Measurements from ENCODE around the gene MTM1.

Gene MTM1

GRCh38 chrX:150568320-150569154 is at the start of gene MTM1:
TSS of gene MTM1 (plus strand) at chrX:150568621. CDS start at chrX:150592615, 23,994 bp downstream.
- no peak within 1 kb of the TSS for H3K4me3 ChIP-seq (ENCODE audit: low read length)
- no peaks in the 10 kb centered on the region for H3K36me3 ChIP-seq (ENCODE audit: control insufficient read depth, insufficient read depth, low read length)
- peak within 1 kb of the TSS; percentile 64 for H3K9ac ChIP-seq (ENCODE audit: low read length)
- H3K4me1 ChIP-seq (ENCODE audit: control insufficient read depth, insufficient read depth, low read length): peaks cover 22% of the 10 kb centered on the region
- H3K27me3 ChIP-seq (ENCODE audit: control insufficient read depth, insufficient read depth, low read length): no peaks in the 10 kb centered on the region
- no peaks in the 10 kb centered on the region for H3K9me3 ChIP-seq (ENCODE audit: control insufficient read depth, low read length)

- Histone ChIP-seq H3K27me3 (ENCODE audit: control insufficient read depth, insufficient read depth, low read length) (no peaks in the 10 kb centered on the region), H3K9ac (ENCODE audit: low read length) (no peak overlapping the region), H3K36me3 (ENCODE audit: control insufficient read depth, insufficient read depth, low read length) (no peaks in the 10 kb centered on the region), H3K9me3 (ENCODE audit: control insufficient read depth, low read length) (no peaks in the 10 kb centered on the region), H3K4me1 (ENCODE audit: control insufficient read depth, insufficient read depth, low read length) (no peaks in the 10 kb centered on the region), H3K4me3 (ENCODE audit: low read length) (no peak overlapping the region)
These were observed 45.9 kb upstream of the MTM1 start for GRCh38 chrX:150522494-150522893.

GRCh38 chrX:150525061-150525919 is 43.1 kb upstream of the MTM1 start:
- no peaks in the 10 kb centered on the region for H3K9me3 ChIP-seq (ENCODE audit: control insufficient read depth, low read length)
- no peaks in the 10 kb centered on the region for H3K4me1 ChIP-seq (ENCODE audit: control insufficient read depth, insufficient read depth, low read length)
- H3K9ac ChIP-seq (ENCODE audit: low read length): no peak overlapping the region
- H3K36me3 ChIP-seq (ENCODE audit: control insufficient read depth, insufficient read depth, low read length): no peaks in the 10 kb centered on the region
- H3K4me3 ChIP-seq (ENCODE audit: low read length): no peak overlapping the region
- no peaks in the 10 kb centered on the region for H3K27me3 ChIP-seq (ENCODE audit: control insufficient read depth, insufficient read depth, low read length)

GRCh38 chrX:150526692-150527091 is 41.7 kb upstream of the MTM1 start:
- H3K27me3 ChIP-seq (ENCODE audit: control insufficient read depth, insufficient read depth, low read length): no peaks in the 10 kb centered on the region
- H3K4me1 ChIP-seq (ENCODE audit: control insufficient read depth, insufficient read depth, low read length): no peaks in the 10 kb centered on the region
- no peak overlapping the region for H3K4me3 ChIP-seq (ENCODE audit: low read length)
- no peaks in the 10 kb centered on the region for H3K9me3 ChIP-seq (ENCODE audit: control insufficient read depth, low read length)
- no peaks in the 10 kb centered on the region for H3K36me3 ChIP-seq (ENCODE audit: control insufficient read depth, insufficient read depth, low read length)
- H3K9ac ChIP-seq (ENCODE audit: low read length): no peak overlapping the region

GRCh38 chrX:150527108-150527507 is 41.3 kb upstream of the MTM1 start:
- Histone ChIP-seq H3K9ac (ENCODE audit: low read length) (no peak overlapping the region), H3K36me3 (ENCODE audit: control insufficient read depth, insufficient read depth, low read length) (no peaks in the 10 kb centered on the region), H3K4me3 (ENCODE audit: low read length) (no peak overlapping the region), H3K9me3 (ENCODE audit: control insufficient read depth, low read length) (no peaks in the 10 kb centered on the region), H3K27me3 (ENCODE audit: control insufficient read depth, insufficient read depth, low read length) (no peaks in the 10 kb centered on the region), H3K4me1 (ENCODE audit: control insufficient read depth, insufficient read depth, low read length) (no peaks in the 10 kb centered on the region)

- Histone ChIP-seq H3K4me1 (ENCODE audit: control insufficient read depth, insufficient read depth, low read length) (no peaks in the 10 kb centered on the region), H3K27me3 (ENCODE audit: control insufficient read depth, insufficient read depth, low read length) (no peaks in the 10 kb centered on the region), H3K9ac (ENCODE audit: low read length) (no peak overlapping the region), H3K4me3 (ENCODE audit: low read length) (no peak overlapping the region), H3K9me3 (ENCODE audit: control insufficient read depth, low read length) (no peaks in the 10 kb centered on the region), H3K36me3 (ENCODE audit: control insufficient read depth, insufficient read depth, low read length) (no peaks in the 10 kb centered on the region)
These were observed 38.8 kb upstream of the MTM1 start for GRCh38 chrX:150529587-150529986.

- Histone ChIP-seq H3K9ac (ENCODE audit: low read length) (no peak overlapping the region), H3K36me3 (ENCODE audit: control insufficient read depth, insufficient read depth, low read length) (no peaks in the 10 kb centered on the region), H3K4me3 (ENCODE audit: low read length) (no peak overlapping the region), H3K27me3 (ENCODE audit: control insufficient read depth, insufficient read depth, low read length) (no peaks in the 10 kb centered on the region), H3K9me3 (ENCODE audit: control insufficient read depth, low read length) (no peaks in the 10 kb centered on the region), H3K4me1 (ENCODE audit: control insufficient read depth, insufficient read depth, low read length) (no peaks in the 10 kb centered on the region)
These were observed 37.6 kb upstream of the MTM1 start for GRCh38 chrX:150530821-150531220.

- Histone ChIP-seq H3K36me3 (ENCODE audit: control insufficient read depth, insufficient read depth, low read length) (no peaks in the 10 kb centered on the region), H3K27me3 (ENCODE audit: control insufficient read depth, insufficient read depth, low read length) (no peaks in the 10 kb centered on the region), H3K9me3 (ENCODE audit: control insufficient read depth, low read length) (no peaks in the 10 kb centered on the region), H3K9ac (ENCODE audit: low read length) (no peak overlapping the region), H3K4me1 (ENCODE audit: control insufficient read depth, insufficient read depth, low read length) (no peaks in the 10 kb centered on the region), H3K4me3 (ENCODE audit: low read length) (no peak overlapping the region)
These were observed 37.0 kb upstream of the MTM1 start for GRCh38 chrX:150531467-150531866.

- Histone ChIP-seq H3K4me1 (ENCODE audit: control insufficient read depth, insufficient read depth, low read length) (no peaks in the 10 kb centered on the region), H3K27me3 (ENCODE audit: control insufficient read depth, insufficient read depth, low read length) (no peaks in the 10 kb centered on the region), H3K36me3 (ENCODE audit: control insufficient read depth, insufficient read depth, low read length) (no peaks in the 10 kb centered on the region), H3K4me3 (ENCODE audit: low read length) (no peak overlapping the region), H3K9ac (ENCODE audit: low read length) (no peak overlapping the region), H3K9me3 (ENCODE audit: control insufficient read depth, low read length) (no peaks in the 10 kb centered on the region)
These were observed 34.6 kb upstream of the MTM1 start for GRCh38 chrX:150533863-150534262.

- H3K27me3 ChIP-seq (ENCODE audit: control insufficient read depth, insufficient read depth, low read length): no peaks in the 10 kb centered on the region
- no peaks in the 10 kb centered on the region for H3K36me3 ChIP-seq (ENCODE audit: control insufficient read depth, insufficient read depth, low read length)
- H3K4me3 ChIP-seq (ENCODE audit: low read length): no peak overlapping the region
- H3K9ac ChIP-seq (ENCODE audit: low read length): no peak overlapping the region
- H3K4me1 ChIP-seq (ENCODE audit: control insufficient read depth, insufficient read depth, low read length): no peaks in the 10 kb centered on the region
- H3K9me3 ChIP-seq (ENCODE audit: control insufficient read depth, low read length): no peaks in the 10 kb centered on the region
These were observed 31.8 kb upstream of the MTM1 start for GRCh38 chrX:150536455-150537116.

GRCh38 chrX:150537851-150538250 is 30.6 kb upstream of the MTM1 start:
- Histone ChIP-seq H3K4me1 (ENCODE audit: control insufficient read depth, insufficient read depth, low read length) (no peaks in the 10 kb centered on the region), H3K27me3 (ENCODE audit: control insufficient read depth, insufficient read depth, low read length) (no peaks in the 10 kb centered on the region), H3K36me3 (ENCODE audit: control insufficient read depth, insufficient read depth, low read length) (no peaks in the 10 kb centered on the region), H3K9me3 (ENCODE audit: control insufficient read depth, low read length) (no peaks in the 10 kb centered on the region), H3K9ac (ENCODE audit: low read length) (no peak overlapping the region), H3K4me3 (ENCODE audit: low read length) (no peak overlapping the region)

GRCh38 chrX:150540965-150541364 is 27.5 kb upstream of the MTM1 start:
- Histone ChIP-seq H3K4me3 (ENCODE audit: low read length) (no peak overlapping the region), H3K27me3 (ENCODE audit: control insufficient read depth, insufficient read depth, low read length) (no peaks in the 10 kb centered on the region), H3K9me3 (ENCODE audit: control insufficient read depth, low read length) (no peaks in the 10 kb centered on the region), H3K36me3 (ENCODE audit: control insufficient read depth, insufficient read depth, low read length) (no peaks in the 10 kb centered on the region), H3K9ac (ENCODE audit: low read length) (no peak overlapping the region), H3K4me1 (ENCODE audit: control insufficient read depth, insufficient read depth, low read length) (no peaks in the 10 kb centered on the region)
